Suprapubic skin (tissue), 4 donors: ENCODE data around the gene KPNA3. TPM values are rescaled to one million over a fixed set of nuclear protein-coding genes. Genes with fewer than 3 reads are reported as not detected.
A peak's percentile ranks its signal among the peaks of the same experiment; 100 is the strongest.

Source experiments
- DNase-seq, 2 donors: peaks; one replicate each; pipeline ENCODE4 v3.0.0-alpha.2; 2019; ENCODE audit warnings: low spot score in 2 of 2
- H3K27ac ChIP-seq: fragments of 200-600 bp; sonication (generic); one replicate; pipeline ENCODE4 v1.5.1; 2019
- H3K27me3 ChIP-seq: fragments of 200-600 bp; sonication (generic); one replicate; pipeline ENCODE4 v1.5.1; 2019
- H3K36me3 ChIP-seq: fragments of 200-600 bp; sonication (generic); one replicate; pipeline ENCODE4 v1.5.1; 2019
- H3K4me1 ChIP-seq: fragments of 200-600 bp; sonication (generic); one replicate; pipeline ENCODE4 v1.5.1; 2019
- H3K4me3 ChIP-seq: fragments of 200-600 bp; sonication (generic); one replicate; pipeline ENCODE4 v1.5.1; 2019; ENCODE audit warnings: mild to moderate bottlenecking
- H3K9me3 ChIP-seq: fragments of 200-600 bp; sonication (generic); one replicate; pipeline ENCODE4 v1.5.1; 2019
- EP300 ChIP-seq: sonication (generic); formaldehyde crosslinking; IDR thresholded peaks from one replicate; pipeline ENCODE4 v1.6.1; 2017; ENCODE audit warnings: antibody characterized with exemption
- POLR2A ChIP-seq, 2 donors: fragments of 450-650 bp; IDR thresholded peaks; one replicate each; pipeline ENCODE4 v1.6.1; 2017; ENCODE audit warnings: antibody characterized with exemption in 2 of 2, mild to moderate bottlenecking in 2 of 2, moderate library complexity in 2 of 2
- POLR2AphosphoS5 ChIP-seq, 3 donors: sonication (generic); formaldehyde crosslinking; IDR thresholded peaks; one replicate each; pipeline ENCODE4 v1.6.1; 2017; ENCODE audit warnings: antibody characterized with exemption in 3 of 3
- WGBS: methylation state at CpG from one replicate; pipeline ENCODE4 v1.1.5; 2018; 5-methylcytosine and 5-hydroxymethylcytosine counted together
- total RNA-seq, 4 donors: library from RNA; depleted of rRNA; stranded (reverse); fragments of >200 nt; gene quantifications; one replicate each; pipeline ENCODE4 v1.1.0, GENCODE V29; 2016
- TF ChIP-seq, protein P1 (sequence below), 2 donors: fragments of 200-600 bp in 1 of 2; fragments of 450-650 bp in 1 of 2; sonication (generic) in 1 of 2; IDR thresholded peaks; one replicate each; pipeline ENCODE4 v1.5.1; 2016 to 2019; ENCODE audit warnings: antibody characterized with exemption in 2 of 2, mild to moderate bottlenecking in 1 of 2, moderate library complexity in 1 of 2

The KPNA3 gene
- total RNA-seq, result 10 to 100 TPM; 17.1 to 27.3 (median 23.6) TPM

DNA sequence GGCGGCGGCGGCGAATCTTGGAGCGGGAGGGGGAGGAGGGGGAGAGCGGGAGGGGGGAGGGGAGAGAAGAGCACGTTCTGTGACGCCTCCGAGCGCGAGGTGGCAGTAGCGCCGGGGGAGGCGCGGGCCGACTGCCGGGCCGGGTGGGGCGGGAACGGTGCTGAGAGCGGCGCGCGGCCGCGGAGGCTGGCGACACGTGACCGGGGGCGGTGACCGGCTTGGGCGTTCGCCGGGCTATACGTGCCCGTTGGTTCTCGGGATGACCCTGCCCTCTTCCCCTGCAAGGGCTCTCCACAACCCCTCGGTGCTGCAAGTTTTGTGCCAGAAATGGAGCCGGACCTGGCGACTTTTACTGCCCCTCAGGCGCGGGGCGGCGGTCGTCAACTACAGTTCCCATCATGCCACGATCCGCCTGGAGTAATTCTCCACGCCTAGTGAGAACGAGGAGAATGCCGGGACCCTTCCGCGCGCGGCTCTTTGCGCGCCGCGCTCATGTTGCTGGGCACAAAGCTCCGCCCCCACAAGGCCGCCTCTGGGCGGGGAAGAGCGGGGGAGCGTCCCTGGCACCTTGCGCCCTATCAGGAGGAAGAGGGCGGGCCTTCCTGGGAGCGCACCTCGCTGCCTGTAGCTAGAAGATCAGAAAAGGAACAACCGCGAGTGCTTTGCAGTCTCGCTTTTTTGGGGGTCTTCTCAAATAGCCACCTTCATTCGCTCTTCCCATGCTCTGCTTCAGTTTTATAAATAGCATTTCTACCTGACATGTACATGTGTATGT lies at the start of gene KPNA3:
KPNA3 (minus strand) TSS at position 133 of the 775 bp plus-strand sequence. CDS start 176 bp downstream, outside the sequence.
- WGBS, result under 1% methylated on average over 13 of the region's 71 CpGs
- DNase-seq, result peak; percentile 95 to 96
- peaks cover 28% of the 10 kb centered on the region for H3K4me1 ChIP-seq
- TF ChIP-seq, protein P1, sequence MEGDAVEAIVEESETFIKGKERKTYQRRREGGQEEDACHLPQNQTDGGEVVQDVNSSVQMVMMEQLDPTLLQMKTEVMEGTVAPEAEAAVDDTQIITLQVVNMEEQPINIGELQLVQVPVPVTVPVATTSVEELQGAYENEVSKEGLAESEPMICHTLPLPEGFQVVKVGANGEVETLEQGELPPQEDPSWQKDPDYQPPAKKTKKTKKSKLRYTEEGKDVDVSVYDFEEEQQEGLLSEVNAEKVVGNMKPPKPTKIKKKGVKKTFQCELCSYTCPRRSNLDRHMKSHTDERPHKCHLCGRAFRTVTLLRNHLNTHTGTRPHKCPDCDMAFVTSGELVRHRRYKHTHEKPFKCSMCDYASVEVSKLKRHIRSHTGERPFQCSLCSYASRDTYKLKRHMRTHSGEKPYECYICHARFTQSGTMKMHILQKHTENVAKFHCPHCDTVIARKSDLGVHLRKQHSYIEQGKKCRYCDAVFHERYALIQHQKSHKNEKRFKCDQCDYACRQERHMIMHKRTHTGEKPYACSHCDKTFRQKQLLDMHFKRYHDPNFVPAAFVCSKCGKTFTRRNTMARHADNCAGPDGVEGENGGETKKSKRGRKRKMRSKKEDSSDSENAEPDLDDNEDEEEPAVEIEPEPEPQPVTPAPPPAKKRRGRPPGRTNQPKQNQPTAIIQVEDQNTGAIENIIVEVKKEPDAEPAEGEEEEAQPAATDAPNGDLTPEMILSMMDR (IDR thresholded peaks at IDR 0.05), result peak in 1 of 2 donors; percentile 21
- TF ChIP-seq POLR2A (IDR thresholded peaks at IDR 0.05) (peak in 1 of 2 donors; percentile 46), EP300 (no peak), POLR2AphosphoS5 (IDR thresholded peaks at IDR 0.05) (peak in 2 of 3 donors; percentile 15 to 79)
- H3K4me3 ChIP-seq, result peak within 1 kb of the TSS; percentile 77
- no peaks in the 10 kb centered on the region for H3K9me3 ChIP-seq
- H3K36me3 ChIP-seq, result no peaks in the 10 kb centered on the region
- peak within 1 kb of the TSS; percentile 93 for H3K27ac ChIP-seq
- no peaks in the 10 kb centered on the region for H3K27me3 ChIP-seq

- WGBS, result 50% methylated on average over 2 of the region's 2 CpGs
- Histone ChIP-seq H3K4me3 (no peak overlapping the region), H3K36me3 (no peaks in the 10 kb centered on the region), H3K27ac (no peak overlapping the region), H3K27me3 (no peaks in the 10 kb centered on the region), H3K9me3 (no peaks in the 10 kb centered on the region), H3K4me1 (no peaks in the 10 kb centered on the region)
- no peak for DNase-seq
- TF ChIP-seq POLR2AphosphoS5 (IDR thresholded peaks at IDR 0.05) (no peak), POLR2A (IDR thresholded peaks at IDR 0.05) (no peak), EP300 (no peak)
- TF ChIP-seq, protein P1 (IDR thresholded peaks at IDR 0.05), result no peak
Measured at GRCh38 chr13:49841964-49842363, 49.5 kb upstream of the KPNA3 start.

- no peak for DNase-seq
- TF ChIP-seq POLR2AphosphoS5 (IDR thresholded peaks at IDR 0.05) (no peak), EP300 (no peak), POLR2A (IDR thresholded peaks at IDR 0.05) (no peak)
- TF ChIP-seq, protein P1 (IDR thresholded peaks at IDR 0.05), result no peak
- no peaks in the 10 kb centered on the region for H3K4me1 ChIP-seq
- H3K27me3 ChIP-seq, result no peaks in the 10 kb centered on the region
- H3K27ac ChIP-seq, result no peak overlapping the region
- no peaks in the 10 kb centered on the region for H3K36me3 ChIP-seq
- 84% methylated on average over 3 of the region's 3 CpGs for WGBS
- no peaks in the 10 kb centered on the region for H3K9me3 ChIP-seq
- H3K4me3 ChIP-seq, result no peak overlapping the region
Measured at GRCh38 chr13:49840675-49841074, 48.2 kb upstream of the KPNA3 start.

DNA sequence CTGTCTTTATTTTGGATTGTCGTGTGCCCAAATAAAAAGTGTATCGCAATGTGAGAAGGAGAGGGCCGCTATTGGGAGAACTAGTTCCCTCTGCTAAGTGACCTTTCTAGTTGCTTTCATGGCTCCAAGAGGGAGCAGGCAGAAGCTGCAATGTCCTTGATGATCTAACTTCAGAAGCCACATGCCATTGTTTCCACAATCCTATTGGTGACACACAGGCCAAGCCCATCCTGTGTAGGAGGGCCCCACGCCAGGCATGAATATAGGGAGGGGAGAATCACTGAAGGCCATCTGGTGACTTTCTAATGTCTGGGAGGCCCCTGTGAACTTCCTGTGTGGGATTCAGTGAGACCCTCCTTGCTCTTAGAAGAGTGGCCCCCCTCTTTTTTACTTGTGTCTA lies 47.8 kb upstream of the KPNA3 start:
- H3K4me3 ChIP-seq, result no peak overlapping the region
- no peaks in the 10 kb centered on the region for H3K27me3 ChIP-seq
- TF ChIP-seq POLR2AphosphoS5 (IDR thresholded peaks at IDR 0.05), result no peak
- TF ChIP-seq, protein P1 (IDR thresholded peaks at IDR 0.05), result no peak
- TF ChIP-seq POLR2A (IDR thresholded peaks at IDR 0.05), result no peak
- TF ChIP-seq EP300, result no peak
- no peaks in the 10 kb centered on the region for H3K9me3 ChIP-seq
- DNase-seq, result no peak
- no peaks in the 10 kb centered on the region for H3K4me1 ChIP-seq
- no peaks in the 10 kb centered on the region for H3K36me3 ChIP-seq
- no peak overlapping the region for H3K27ac ChIP-seq
- 87% methylated on average over 4 of the region's 4 CpGs for WGBS

DNA sequence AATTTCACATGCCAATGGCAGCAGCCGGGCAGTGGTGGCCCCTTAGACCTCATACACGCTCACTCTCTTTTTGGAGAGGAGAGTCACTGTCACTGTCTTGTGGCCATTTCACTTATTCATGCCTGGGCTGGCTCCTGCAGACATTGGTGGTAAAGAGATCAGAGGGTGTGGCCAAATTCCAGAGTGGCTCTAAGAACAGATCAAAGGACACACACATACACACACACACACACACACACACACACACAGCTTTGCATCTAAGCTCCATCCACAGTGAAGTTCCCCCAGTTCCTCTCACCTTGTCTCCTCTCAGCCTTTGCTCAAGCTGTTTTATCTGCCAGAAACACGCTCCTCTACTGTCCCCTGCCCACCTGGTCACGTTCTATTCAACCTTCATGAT lies 46.5 kb upstream of the KPNA3 start:
- Histone ChIP-seq H3K4me3 (no peak overlapping the region), H3K4me1 (no peaks in the 10 kb centered on the region), H3K27me3 (no peaks in the 10 kb centered on the region), H3K36me3 (no peaks in the 10 kb centered on the region), H3K9me3 (no peaks in the 10 kb centered on the region), H3K27ac (no peak overlapping the region)
- no peak for TF ChIP-seq EP300
- TF ChIP-seq, protein P1 (IDR thresholded peaks at IDR 0.05), result no peak
- no peak for TF ChIP-seq POLR2AphosphoS5 (IDR thresholded peaks at IDR 0.05)
- TF ChIP-seq POLR2A (IDR thresholded peaks at IDR 0.05), result no peak
- WGBS, result 95% methylated on average over 4 of the region's 4 CpGs
- DNase-seq, result no peak
